Lower leg skin (tissue), 3 donors: ENCODE measurements around the gene KHDRBS2.

Source experiments
- POLR2A ChIP-seq, 2 donors: fragments of 450-650 bp; IDR thresholded peaks; one replicate each; pipeline ENCODE4 v1.6.1; 2016 to 2017; ENCODE audit warnings: antibody characterized with exemption in 2 of 2, mild to moderate bottlenecking in 1 of 2, moderate library complexity in 1 of 2
- TF ChIP-seq, protein P1 (sequence below), 3 donors: fragments of 450-650 bp; IDR thresholded peaks; one replicate each; pipeline ENCODE4 v1.5.1; 2016; ENCODE audit warnings: antibody characterized with exemption in 3 of 3, mild to moderate bottlenecking in 3 of 3, moderate library complexity in 2 of 3

DNA sequence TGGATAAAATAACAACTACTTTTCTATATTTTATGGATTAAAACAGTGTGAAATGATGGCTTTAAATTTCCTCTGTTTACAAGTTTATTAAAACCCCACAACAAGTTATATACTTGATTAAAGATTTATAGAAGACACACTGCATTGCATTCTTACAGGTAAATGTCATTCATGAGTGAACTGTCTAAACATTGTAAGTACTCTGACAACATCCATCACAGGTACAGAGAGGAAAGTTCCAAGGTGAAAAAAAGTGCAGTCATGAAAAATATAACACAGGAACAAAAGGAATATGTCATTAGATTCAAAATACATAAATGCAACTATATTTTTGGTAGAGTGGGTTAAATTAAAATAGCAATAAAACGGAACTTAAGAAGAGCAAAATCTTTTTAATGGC lies 156.9 kb downstream of the KHDRBS2 start:
- no peak for TF ChIP-seq POLR2A (IDR thresholded peaks at IDR 0.05)
- TF ChIP-seq, protein P1, sequence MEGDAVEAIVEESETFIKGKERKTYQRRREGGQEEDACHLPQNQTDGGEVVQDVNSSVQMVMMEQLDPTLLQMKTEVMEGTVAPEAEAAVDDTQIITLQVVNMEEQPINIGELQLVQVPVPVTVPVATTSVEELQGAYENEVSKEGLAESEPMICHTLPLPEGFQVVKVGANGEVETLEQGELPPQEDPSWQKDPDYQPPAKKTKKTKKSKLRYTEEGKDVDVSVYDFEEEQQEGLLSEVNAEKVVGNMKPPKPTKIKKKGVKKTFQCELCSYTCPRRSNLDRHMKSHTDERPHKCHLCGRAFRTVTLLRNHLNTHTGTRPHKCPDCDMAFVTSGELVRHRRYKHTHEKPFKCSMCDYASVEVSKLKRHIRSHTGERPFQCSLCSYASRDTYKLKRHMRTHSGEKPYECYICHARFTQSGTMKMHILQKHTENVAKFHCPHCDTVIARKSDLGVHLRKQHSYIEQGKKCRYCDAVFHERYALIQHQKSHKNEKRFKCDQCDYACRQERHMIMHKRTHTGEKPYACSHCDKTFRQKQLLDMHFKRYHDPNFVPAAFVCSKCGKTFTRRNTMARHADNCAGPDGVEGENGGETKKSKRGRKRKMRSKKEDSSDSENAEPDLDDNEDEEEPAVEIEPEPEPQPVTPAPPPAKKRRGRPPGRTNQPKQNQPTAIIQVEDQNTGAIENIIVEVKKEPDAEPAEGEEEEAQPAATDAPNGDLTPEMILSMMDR (IDR thresholded peaks at IDR 0.05) = no peak
